Lung (tissue), 12 donors: ENCODE measurements around the gene SLC43A1. TPM values are rescaled to one million over a fixed set of nuclear protein-coding genes. Genes with fewer than 3 reads are reported as not detected.

Source experiments
- ATAC-seq: fragments of 200-7000 bp; cut with Tn5 transposase; one replicate; pipeline ENCODE4 v1.9.1; 2020; ENCODE audit warnings: moderate number of reproducible peaks; ENCODE audit not compliant: insufficient read depth, low FRiP score
- DNase-seq, 3 donors: peaks; one replicate each; pipeline ENCODE4 v3.0.0-alpha.2; 2013 to 2017
- H3K27ac ChIP-seq, 2 donors: one replicate each; pipeline ENCODE4 v1.5.1; 2013; ENCODE audit warnings: mild to moderate bottlenecking in 2 of 2, moderate library complexity in 2 of 2, control low read depth in 1 of 2, inconsistent platforms in 1 of 2, low read depth in 1 of 2, low read length in 1 of 2
- H3K27me3 ChIP-seq, 3 donors: one replicate each; pipeline ENCODE4 v1.5.1; 2013; ENCODE audit warnings: low read length in 2 of 3; ENCODE audit not compliant: control insufficient read depth in 3 of 3, insufficient read depth in 3 of 3
- H3K36me3 ChIP-seq, 4 donors: one replicate each; pipeline ENCODE4 v1.5.1; 2013; ENCODE audit warnings: low read length in 4 of 4, mild to moderate bottlenecking in 1 of 4, moderate library complexity in 1 of 4; ENCODE audit not compliant: control insufficient read depth in 4 of 4, insufficient read depth in 4 of 4
- H3K4me1 ChIP-seq, 5 donors: one replicate each; pipeline ENCODE4 v1.5.1; 2013; ENCODE audit warnings: low read length in 5 of 5, mild to moderate bottlenecking in 2 of 5, moderate library complexity in 1 of 5; ENCODE audit not compliant: control insufficient read depth in 5 of 5, insufficient read depth in 5 of 5
- H3K4me3 ChIP-seq: one replicate; pipeline ENCODE4 v1.5.1; 2013; ENCODE audit warnings: mild to moderate bottlenecking, control low read depth, moderate library complexity
- H3K9ac ChIP-seq, 2 donors: one replicate each; pipeline ENCODE4 v1.5.1; 2013; ENCODE audit warnings: low read length in 2 of 2, control low read depth in 1 of 2; ENCODE audit not compliant: insufficient read depth in 1 of 2
- H3K9me3 ChIP-seq, 4 donors: one replicate each; pipeline ENCODE4 v1.5.1; 2013; ENCODE audit warnings: low read length in 3 of 4, mild to moderate bottlenecking in 1 of 4, moderate library complexity in 1 of 4; ENCODE audit not compliant: control insufficient read depth in 4 of 4, insufficient read depth in 3 of 4
- WGBS, 2 donors: extraction: QIAGEN DNeasy Blood & Tissue Kit; methylation state at CpG; one replicate each; pipeline ENCODE4 v1.1.7; 2013; 5-methylcytosine and 5-hydroxymethylcytosine counted together
- polyA plus RNA-seq, 2 donors: library from polyadenylated mRNA; stranded (reverse); fragments of 200-250 nt; gene quantifications; one replicate each; pipeline ENCODE4 v1.2.1, GENCODE V29; 2013
- total RNA-seq, 2 donors: library from RNA; depleted of rRNA in 1 of 2; stranded (reverse); fragments of >200 nt in 1 of 2; gene quantifications; one replicate each; pipeline ENCODE4 v1.2.1, GENCODE V29; 2014 to 2021
- TF ChIP-seq, protein P1 (sequence below): IDR thresholded peaks from 2 replicates; pipeline ENCODE4 v1.5.1; 2012; ENCODE audit warnings: mild to moderate bottlenecking; ENCODE audit errors: control extremely low read depth, extremely low read depth
- donor health status: control.
- donor health status: control.
- donor health status: Bipolar disorder and iron deficiency.
- donor health status: healthy.
- donor health status: DM: yes; HTN: yes; CAD: no.

The SLC43A1 gene
- total and polyA plus RNA-seq, 4 donors, result 10.3 to 18.7 (median 16.7) TPM

DNA sequence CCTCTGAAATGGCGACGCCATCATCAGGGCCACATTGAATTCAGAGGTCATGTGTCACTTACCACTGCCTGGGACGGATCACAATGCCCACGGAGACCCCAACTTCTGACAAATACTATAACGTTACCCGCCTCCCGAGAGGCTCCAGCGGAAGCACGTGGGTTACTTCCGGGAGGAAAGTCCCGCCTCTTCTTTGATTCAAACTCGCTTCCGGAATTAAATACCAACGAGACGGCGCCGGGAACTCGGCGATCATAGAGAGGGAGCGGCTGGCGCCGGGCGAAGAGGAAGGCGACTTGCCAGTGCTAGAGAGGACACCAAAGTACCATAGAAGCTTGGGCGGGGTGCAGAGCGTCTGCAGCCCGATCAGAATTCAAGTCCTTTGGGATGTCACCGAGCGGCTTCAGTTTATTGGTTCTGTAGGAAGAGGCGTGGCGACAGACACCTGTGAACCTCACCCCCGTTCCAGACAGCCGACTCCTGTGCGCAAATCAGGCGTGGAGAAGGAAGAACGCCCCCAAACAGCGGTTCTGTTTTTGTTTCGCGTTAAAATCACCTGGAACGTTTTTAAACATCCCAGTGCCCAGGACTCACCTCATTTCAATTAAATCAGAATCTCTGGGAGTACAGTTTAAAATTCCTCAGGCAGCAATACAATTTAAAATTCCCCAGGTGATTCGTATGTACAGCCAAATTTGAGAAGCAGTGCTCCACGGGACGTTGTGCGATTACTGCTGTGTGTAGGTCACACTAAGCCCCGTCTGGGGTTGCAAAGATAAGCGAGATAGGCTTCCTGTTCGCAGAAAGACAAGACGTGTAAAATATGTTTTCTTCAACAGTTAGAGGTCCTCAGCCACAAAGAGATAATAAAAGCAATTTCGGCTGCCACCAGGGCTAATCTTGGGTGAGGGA is 15.3 kb upstream of the SLC43A1 start, which contains the start of gene TIMM10:
TIMM10 (minus strand) TSS at position 159 of the 912 bp plus-strand sequence. CDS start 565 bp downstream, outside the sequence.
- peak; percentile 97 to 99 (median 98) for DNase-seq
- Histone ChIP-seq H3K27ac (peak within 1 kb of the TSS; percentile 67 to 75), H3K9ac (peak within 1 kb of the TSS; percentile 69 to 81), H3K4me3 (peak within 1 kb of the TSS; percentile 72), H3K27me3 (no peaks in the 10 kb centered on the region), H3K4me1 (peaks cover 0 to 15% (median 7%) of the 10 kb centered on the region in 5 donors), H3K36me3 (peaks cover 0 to 14% (median 7%) of the 10 kb centered on the region in 4 donors), H3K9me3 (no peaks in the 10 kb centered on the region)
- ATAC-seq, result peak; percentile 97
- TF ChIP-seq, protein P1, sequence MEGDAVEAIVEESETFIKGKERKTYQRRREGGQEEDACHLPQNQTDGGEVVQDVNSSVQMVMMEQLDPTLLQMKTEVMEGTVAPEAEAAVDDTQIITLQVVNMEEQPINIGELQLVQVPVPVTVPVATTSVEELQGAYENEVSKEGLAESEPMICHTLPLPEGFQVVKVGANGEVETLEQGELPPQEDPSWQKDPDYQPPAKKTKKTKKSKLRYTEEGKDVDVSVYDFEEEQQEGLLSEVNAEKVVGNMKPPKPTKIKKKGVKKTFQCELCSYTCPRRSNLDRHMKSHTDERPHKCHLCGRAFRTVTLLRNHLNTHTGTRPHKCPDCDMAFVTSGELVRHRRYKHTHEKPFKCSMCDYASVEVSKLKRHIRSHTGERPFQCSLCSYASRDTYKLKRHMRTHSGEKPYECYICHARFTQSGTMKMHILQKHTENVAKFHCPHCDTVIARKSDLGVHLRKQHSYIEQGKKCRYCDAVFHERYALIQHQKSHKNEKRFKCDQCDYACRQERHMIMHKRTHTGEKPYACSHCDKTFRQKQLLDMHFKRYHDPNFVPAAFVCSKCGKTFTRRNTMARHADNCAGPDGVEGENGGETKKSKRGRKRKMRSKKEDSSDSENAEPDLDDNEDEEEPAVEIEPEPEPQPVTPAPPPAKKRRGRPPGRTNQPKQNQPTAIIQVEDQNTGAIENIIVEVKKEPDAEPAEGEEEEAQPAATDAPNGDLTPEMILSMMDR, result no peak
- WGBS, 2 donors, result 0% methylated on average over 49 of the region's 49 CpGs

- H3K27me3 ChIP-seq, result no peaks in the 10 kb centered on the region
- ATAC-seq (no peak), DNase-seq (no peak)
- TF ChIP-seq, protein P1, result no peak
- H3K36me3 ChIP-seq, result peaks cover 0 to 14% (median 7%) of the 10 kb centered on the region in 4 donors
- peak overlapping the region; percentile 72 for H3K4me3 ChIP-seq
- H3K4me1 ChIP-seq, result peaks cover 0 to 15% (median 7%) of the 10 kb centered on the region in 5 donors
- H3K9me3 ChIP-seq, result no peaks in the 10 kb centered on the region
- H3K27ac ChIP-seq, result peak overlapping the region; percentile 58 to 75
- H3K9ac ChIP-seq, result peak overlapping the region; percentile 69 to 81
- 0 to 1% methylated on average over 17 of the region's 17 CpGs for WGBS, 2 donors
Observed at GRCh38 chr11:57530215-57530595, 14.7 kb upstream of the SLC43A1 start.

GRCh38 chr11:57529012-57529411 is 13.5 kb upstream of the SLC43A1 start:
- ATAC-seq, result no peak
- TF ChIP-seq, protein P1, result no peak
- no peak overlapping the region for H3K27ac ChIP-seq
- no peaks in the 10 kb centered on the region for H3K27me3 ChIP-seq
- DNase-seq, result no peak
- H3K9ac ChIP-seq, result no peak overlapping the region
- peaks cover 0 to 14% (median 7%) of the 10 kb centered on the region in 4 donors for H3K36me3 ChIP-seq
- H3K4me3 ChIP-seq, result no peak overlapping the region
- no peaks in the 10 kb centered on the region for H3K9me3 ChIP-seq
- peaks cover 0 to 15% (median 7%) of the 10 kb centered on the region in 5 donors for H3K4me1 ChIP-seq
